ENCODE measurements around the gene CAP2.

- TF ChIP-seq POLR2A (IDR thresholded peaks at IDR 0.05): no peak
- no peak for TF ChIP-seq CTCF (IDR thresholded peaks at IDR 0.05)
These were observed 54.8 kb downstream of the CAP2 start for GRCh38 chr6:17448165-17448564.

Data from thyroid gland (tissue), 4 donors.